ENCODE results near the gene RHBDD2.
"Not testable (repeated sequence)": the region's sequence is repeated elsewhere in the genome, so short reads cannot be mapped to it uniquely, and the experiment has no call there.

RHBDD2 gene

DNA sequence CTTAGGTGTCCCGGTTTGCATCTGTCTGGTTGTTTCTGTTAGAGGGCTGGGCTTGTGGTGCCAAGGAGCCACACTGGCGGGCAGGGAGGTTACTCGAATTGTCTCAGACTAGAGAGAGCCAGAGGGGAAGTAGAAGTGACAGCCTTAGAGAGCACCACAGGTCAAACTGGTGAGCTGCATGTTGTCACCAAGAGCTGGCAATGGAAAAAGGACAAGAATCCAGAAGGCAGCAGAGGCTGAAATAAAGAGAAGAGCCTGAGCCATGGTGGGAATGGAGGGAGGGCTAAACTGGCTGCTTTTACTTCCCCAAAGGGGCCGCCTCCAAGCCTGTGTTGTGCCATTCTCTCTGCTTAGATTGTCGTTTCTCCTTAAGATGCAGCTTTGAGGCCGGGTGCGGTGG lies 31.1 kb upstream of the RHBDD2 start:
- ATAC-seq (ENCODE audit: insufficient read depth, low read depth) (no peak), DNase-seq (no peak)
- H3K27ac ChIP-seq (ENCODE audit: low read length): no peak overlapping the region
- H3K4me2 ChIP-seq (ENCODE audit: insufficient read depth, low read length): no peak overlapping the region
- no peak overlapping the region for H3K4me3 ChIP-seq (ENCODE audit: low read depth in 1 of 2, low read length in 2 of 2)
- no peaks in the 10 kb centered on the region for H3K79me2 ChIP-seq (ENCODE audit: insufficient read depth, low read length)
- no peak overlapping the region for H3K9ac ChIP-seq (ENCODE audit: low read depth, low read length)
- no peaks in the 10 kb centered on the region for H3K36me3 ChIP-seq (ENCODE audit: insufficient read depth, low read length)
- no peak overlapping the region for H2AFZ ChIP-seq (ENCODE audit: low read depth, low read length)
- no peaks in the 10 kb centered on the region for H3K27me3 ChIP-seq (ENCODE audit: insufficient read depth, low read length, poor library complexity)
- TF ChIP-seq, protein P1, sequence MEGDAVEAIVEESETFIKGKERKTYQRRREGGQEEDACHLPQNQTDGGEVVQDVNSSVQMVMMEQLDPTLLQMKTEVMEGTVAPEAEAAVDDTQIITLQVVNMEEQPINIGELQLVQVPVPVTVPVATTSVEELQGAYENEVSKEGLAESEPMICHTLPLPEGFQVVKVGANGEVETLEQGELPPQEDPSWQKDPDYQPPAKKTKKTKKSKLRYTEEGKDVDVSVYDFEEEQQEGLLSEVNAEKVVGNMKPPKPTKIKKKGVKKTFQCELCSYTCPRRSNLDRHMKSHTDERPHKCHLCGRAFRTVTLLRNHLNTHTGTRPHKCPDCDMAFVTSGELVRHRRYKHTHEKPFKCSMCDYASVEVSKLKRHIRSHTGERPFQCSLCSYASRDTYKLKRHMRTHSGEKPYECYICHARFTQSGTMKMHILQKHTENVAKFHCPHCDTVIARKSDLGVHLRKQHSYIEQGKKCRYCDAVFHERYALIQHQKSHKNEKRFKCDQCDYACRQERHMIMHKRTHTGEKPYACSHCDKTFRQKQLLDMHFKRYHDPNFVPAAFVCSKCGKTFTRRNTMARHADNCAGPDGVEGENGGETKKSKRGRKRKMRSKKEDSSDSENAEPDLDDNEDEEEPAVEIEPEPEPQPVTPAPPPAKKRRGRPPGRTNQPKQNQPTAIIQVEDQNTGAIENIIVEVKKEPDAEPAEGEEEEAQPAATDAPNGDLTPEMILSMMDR (IDR thresholded peaks at IDR 0.05; ENCODE audit: borderline replicate concordance, extremely low read depth, low read length, poor library complexity, severe bottlenecking): no peak
- no peak for TF ChIP-seq EZH2 (IDR thresholded peaks at IDR 0.05; ENCODE audit: borderline replicate concordance, low read depth, low read length, severe bottlenecking)
- no peaks in the 10 kb centered on the region for H4K20me1 ChIP-seq (ENCODE audit: insufficient read depth, low read length)
- H3K9me3 ChIP-seq (ENCODE audit: insufficient read depth, low read length, severe bottlenecking): no peaks in the 10 kb centered on the region
- H3K4me1 ChIP-seq (ENCODE audit: insufficient read depth, low read length): no peaks in the 10 kb centered on the region

DNA sequence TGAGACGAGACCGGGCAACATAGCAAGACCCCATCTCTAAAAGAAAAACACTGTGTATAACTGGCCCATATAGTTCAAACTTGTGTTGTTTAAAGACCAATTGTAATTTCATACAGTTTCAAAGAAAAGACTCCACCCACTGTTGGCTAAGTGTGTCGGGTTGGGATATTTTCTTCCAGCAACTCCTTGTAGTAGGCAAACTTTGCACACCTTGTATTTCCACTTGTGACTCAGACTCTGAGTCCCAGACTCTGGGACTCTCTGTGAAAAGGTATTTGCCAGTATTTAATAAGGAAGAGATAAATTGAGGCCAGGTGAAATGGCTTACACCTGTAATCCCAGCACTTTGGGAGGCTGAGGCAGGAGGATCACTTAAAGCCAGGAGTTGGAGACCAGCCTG lies 29.3 kb upstream of the RHBDD2 start:
- Histone ChIP-seq H3K4me2 (ENCODE audit: insufficient read depth, low read length) (no peak overlapping the region), H3K36me3 (ENCODE audit: insufficient read depth, low read length) (no peaks in the 10 kb centered on the region), H3K27me3 (ENCODE audit: insufficient read depth, low read length, poor library complexity) (no peaks in the 10 kb centered on the region), H4K20me1 (ENCODE audit: insufficient read depth, low read length) (no peaks in the 10 kb centered on the region), H3K4me1 (ENCODE audit: insufficient read depth, low read length) (no peaks in the 10 kb centered on the region), H3K9ac (ENCODE audit: low read depth, low read length) (no peak overlapping the region), H2AFZ (ENCODE audit: low read depth, low read length) (no peak overlapping the region), H3K9me3 (ENCODE audit: insufficient read depth, low read length, severe bottlenecking) (no peaks in the 10 kb centered on the region), H3K4me3 (ENCODE audit: low read depth in 1 of 2, low read length in 2 of 2) (no peak overlapping the region), H3K27ac (ENCODE audit: low read length) (no peak overlapping the region), H3K79me2 (ENCODE audit: insufficient read depth, low read length) (no peaks in the 10 kb centered on the region)
- ATAC-seq (ENCODE audit: insufficient read depth, low read depth) (no peak), DNase-seq (no peak)
- no peak for TF ChIP-seq EZH2 (IDR thresholded peaks at IDR 0.05; ENCODE audit: borderline replicate concordance, low read depth, low read length, severe bottlenecking)
- TF ChIP-seq, protein P1 (IDR thresholded peaks at IDR 0.05; ENCODE audit: borderline replicate concordance, extremely low read depth, low read length, poor library complexity, severe bottlenecking): no peak

DNA sequence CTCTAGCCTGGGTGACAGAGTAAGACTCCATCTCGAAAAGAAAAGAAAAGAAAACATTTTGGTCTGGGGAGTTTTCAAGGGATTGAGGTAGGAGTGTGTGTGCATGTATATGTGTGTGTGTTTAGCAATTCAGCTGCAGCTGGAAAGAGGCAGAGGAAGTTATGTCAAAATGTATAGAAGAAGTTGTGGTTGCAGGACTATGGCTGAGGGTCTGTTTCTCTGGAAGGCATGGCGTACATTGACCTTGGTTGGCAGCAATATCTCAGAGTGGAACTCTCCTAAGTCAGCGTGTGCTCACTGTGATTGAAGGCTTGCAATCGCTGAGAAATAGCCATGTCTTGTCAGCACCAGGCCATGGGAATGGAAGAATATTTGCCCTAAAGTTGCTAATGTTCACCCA lies 28.6 kb upstream of the RHBDD2 start:
- DNase-seq (no peak), ATAC-seq (ENCODE audit: insufficient read depth, low read depth) (no peak)
- H3K79me2 ChIP-seq (ENCODE audit: insufficient read depth, low read length): no peaks in the 10 kb centered on the region
- no peak overlapping the region for H2AFZ ChIP-seq (ENCODE audit: low read depth, low read length)
- no peak overlapping the region for H3K4me2 ChIP-seq (ENCODE audit: insufficient read depth, low read length)
- H3K4me3 ChIP-seq (ENCODE audit: low read depth in 1 of 2, low read length in 2 of 2): no peak overlapping the region
- H3K9me3 ChIP-seq (ENCODE audit: insufficient read depth, low read length, severe bottlenecking): no peaks in the 10 kb centered on the region
- no peak for TF ChIP-seq EZH2 (IDR thresholded peaks at IDR 0.05; ENCODE audit: borderline replicate concordance, low read depth, low read length, severe bottlenecking)
- TF ChIP-seq, protein P1 (IDR thresholded peaks at IDR 0.05; ENCODE audit: borderline replicate concordance, extremely low read depth, low read length, poor library complexity, severe bottlenecking): no peak
- H4K20me1 ChIP-seq (ENCODE audit: insufficient read depth, low read length): no peaks in the 10 kb centered on the region
- H3K36me3 ChIP-seq (ENCODE audit: insufficient read depth, low read length): no peaks in the 10 kb centered on the region
- no peak overlapping the region for H3K9ac ChIP-seq (ENCODE audit: low read depth, low read length)
- H3K27ac ChIP-seq (ENCODE audit: low read length): no peak overlapping the region
- H3K4me1 ChIP-seq (ENCODE audit: insufficient read depth, low read length): no peaks in the 10 kb centered on the region
- H3K27me3 ChIP-seq (ENCODE audit: insufficient read depth, low read length, poor library complexity): no peaks in the 10 kb centered on the region

- no peaks in the 10 kb centered on the region for H3K9me3 ChIP-seq (ENCODE audit: insufficient read depth, low read length, severe bottlenecking)
- H3K4me1 ChIP-seq (ENCODE audit: insufficient read depth, low read length): no peaks in the 10 kb centered on the region
- no peak overlapping the region for H3K4me2 ChIP-seq (ENCODE audit: insufficient read depth, low read length)
- H2AFZ ChIP-seq (ENCODE audit: low read depth, low read length): no peak overlapping the region
- H3K9ac ChIP-seq (ENCODE audit: low read depth, low read length): no peak overlapping the region
- no peaks in the 10 kb centered on the region for H3K27me3 ChIP-seq (ENCODE audit: insufficient read depth, low read length, poor library complexity)
- DNase-seq (no peak), ATAC-seq (ENCODE audit: insufficient read depth, low read depth) (no peak)
- no peak overlapping the region for H3K4me3 ChIP-seq (ENCODE audit: low read depth in 1 of 2, low read length in 2 of 2)
- no peaks in the 10 kb centered on the region for H4K20me1 ChIP-seq (ENCODE audit: insufficient read depth, low read length)
- TF ChIP-seq, protein P1 (IDR thresholded peaks at IDR 0.05; ENCODE audit: borderline replicate concordance, extremely low read depth, low read length, poor library complexity, severe bottlenecking): no peak
- TF ChIP-seq EZH2 (IDR thresholded peaks at IDR 0.05; ENCODE audit: borderline replicate concordance, low read depth, low read length, severe bottlenecking): no peak
- H3K36me3 ChIP-seq (ENCODE audit: insufficient read depth, low read length): no peaks in the 10 kb centered on the region
- H3K79me2 ChIP-seq (ENCODE audit: insufficient read depth, low read length): no peaks in the 10 kb centered on the region
- H3K27ac ChIP-seq (ENCODE audit: low read length): no peak overlapping the region
Measured at GRCh38 chr7:75854233-75854632, 24.6 kb upstream of the RHBDD2 start.

DNA sequence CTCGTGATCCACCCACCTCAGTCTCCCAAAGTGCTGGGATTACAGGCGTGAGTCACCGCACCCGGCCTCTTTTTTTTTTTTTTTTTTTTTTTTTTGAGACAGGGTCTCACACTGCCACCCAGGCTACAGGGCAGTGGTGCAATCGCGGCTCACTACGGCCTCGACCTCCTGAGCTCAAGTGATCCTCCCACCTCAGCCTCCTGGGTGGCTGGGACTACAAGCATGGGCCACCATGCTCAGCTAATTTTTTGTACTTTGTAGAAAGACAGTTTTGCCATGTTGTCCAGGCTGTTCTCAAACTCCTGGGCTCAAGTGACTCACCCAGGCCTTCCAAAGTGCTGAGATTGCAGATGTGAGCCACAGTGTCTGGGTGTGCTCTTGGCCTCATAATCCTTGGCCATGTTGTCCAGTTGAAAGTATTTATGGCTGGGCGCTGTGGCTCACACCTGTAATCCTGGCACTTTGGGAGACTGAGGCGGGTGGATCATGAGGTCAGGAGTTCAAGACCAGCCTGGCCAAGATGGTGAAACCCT lies 24.0 kb upstream of the RHBDD2 start:
- H3K4me3 ChIP-seq (ENCODE audit: low read depth in 1 of 2, low read length in 2 of 2); H3K27ac ChIP-seq (ENCODE audit: low read length); H3K4me1 ChIP-seq (ENCODE audit: insufficient read depth, low read length); ATAC-seq (ENCODE audit: insufficient read depth, low read depth); H3K9ac ChIP-seq (ENCODE audit: low read depth, low read length); H2AFZ ChIP-seq (ENCODE audit: low read depth, low read length); H3K36me3 ChIP-seq (ENCODE audit: insufficient read depth, low read length); H4K20me1 ChIP-seq (ENCODE audit: insufficient read depth, low read length); H3K9me3 ChIP-seq (ENCODE audit: insufficient read depth, low read length, severe bottlenecking); H3K79me2 ChIP-seq (ENCODE audit: insufficient read depth, low read length); H3K4me2 ChIP-seq (ENCODE audit: insufficient read depth, low read length); H3K27me3 ChIP-seq (ENCODE audit: insufficient read depth, low read length, poor library complexity); DNase-seq: not testable (repeated sequence)
